Parietal lobe (tissue), 2 donors: ENCODE data around the gene MBD1. TPM values are rescaled to one million over a fixed set of nuclear protein-coding genes. Genes with fewer than 3 reads are reported as not detected.

ENCODE experiments used
- small RNA-seq: library from RNA; depleted of rRNA; stranded (forward); fragments of <200 nt; gene quantifications from one replicate; pipeline ENCODE3, GENCODE V24; 2014; ENCODE audit warnings: low replicate concordance
- total RNA-seq: library from RNA; depleted of rRNA; stranded (reverse); fragments of >200 nt; gene quantifications from one replicate; pipeline ENCODE4 v1.2.3, GENCODE V29; 2014

The MBD1 gene
- 96.7 TPM for total RNA-seq

DNA sequence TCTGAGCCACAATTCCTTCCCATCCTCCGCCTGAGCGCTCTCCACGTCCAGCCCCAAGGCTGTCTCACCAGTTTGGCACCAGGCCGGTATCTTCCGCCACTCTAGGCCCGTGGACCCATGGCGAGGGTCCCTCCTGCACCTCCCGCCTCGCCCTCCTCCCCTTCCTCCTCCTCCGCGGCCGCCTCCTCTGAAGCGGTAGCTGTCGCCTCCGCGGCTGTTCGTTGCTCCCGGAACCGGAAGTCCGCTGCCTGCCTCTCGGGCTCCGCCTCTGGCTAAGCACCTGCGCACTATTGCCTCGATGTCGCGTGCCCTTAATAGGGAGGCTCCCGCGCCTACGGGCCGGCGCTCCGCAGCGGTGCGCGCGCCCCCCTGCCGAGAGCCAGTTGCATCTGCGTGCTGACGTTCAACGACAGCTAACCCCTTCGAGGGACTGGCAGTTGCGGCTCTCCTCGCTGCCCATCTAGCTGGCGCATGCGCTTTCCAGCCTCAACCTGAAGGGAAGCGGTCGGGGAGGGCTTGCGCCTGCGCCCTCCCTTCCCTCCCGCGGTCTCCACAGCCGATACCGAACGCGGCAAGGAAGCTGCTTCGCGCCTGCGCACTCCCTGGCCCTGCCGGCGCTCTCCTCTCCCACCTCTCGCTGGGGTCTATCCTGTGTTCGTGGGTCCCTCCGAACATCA is at the start of gene MBD1:
Gene MBD1 (minus strand): TSS at position 229 of the 677 bp plus-strand sequence. CDS start 1,531 bp downstream, outside the sequence.

DNA sequence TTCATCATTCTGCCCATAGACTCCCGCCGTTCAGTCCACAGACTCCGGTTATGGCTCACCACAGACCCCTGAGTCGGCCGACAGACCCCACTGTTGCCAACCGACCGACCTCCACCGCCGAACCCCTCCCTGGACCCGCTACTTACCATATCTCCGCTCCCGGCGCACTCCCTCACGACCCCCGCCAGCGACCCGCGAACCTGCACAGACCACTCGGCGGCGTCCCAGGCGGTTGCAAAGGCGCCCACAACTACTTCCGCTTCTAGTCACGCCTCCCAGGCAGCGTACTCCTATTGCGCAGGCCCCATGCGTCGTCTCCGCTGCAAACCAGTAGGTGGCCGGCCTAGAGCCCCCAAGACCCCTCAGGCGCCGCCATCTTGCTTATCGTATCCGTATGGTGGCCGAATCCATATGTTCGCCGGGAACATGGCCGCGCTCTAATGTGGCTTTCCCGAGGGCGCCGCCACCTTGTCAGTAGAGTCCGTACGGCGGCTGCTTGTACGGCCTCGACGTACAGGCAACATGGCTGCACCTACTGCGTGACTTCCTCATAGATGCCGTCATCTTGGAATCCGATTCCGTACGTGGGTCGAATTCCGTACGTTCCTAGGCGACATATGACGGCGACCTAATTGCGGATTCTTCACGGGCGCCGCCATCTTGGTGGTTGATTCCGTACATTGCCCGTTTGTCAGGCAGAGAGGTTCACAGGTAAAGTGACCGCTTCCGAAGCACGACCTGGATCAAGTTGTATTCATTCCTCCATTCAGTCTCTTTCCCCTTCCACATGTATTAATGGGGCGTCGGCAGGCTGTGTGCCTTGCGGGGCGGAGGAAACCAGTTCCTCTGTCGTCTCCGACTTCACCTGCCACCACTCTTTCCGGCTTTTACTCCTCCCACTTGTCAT is 6.4 kb upstream of the MBD1 start, which contains the start of gene CXXC1:
Gene CXXC1 (minus strand): TSS at position 252 of the 907 bp plus-strand sequence. CDS start 103 bp downstream, at position 149.

DNA sequence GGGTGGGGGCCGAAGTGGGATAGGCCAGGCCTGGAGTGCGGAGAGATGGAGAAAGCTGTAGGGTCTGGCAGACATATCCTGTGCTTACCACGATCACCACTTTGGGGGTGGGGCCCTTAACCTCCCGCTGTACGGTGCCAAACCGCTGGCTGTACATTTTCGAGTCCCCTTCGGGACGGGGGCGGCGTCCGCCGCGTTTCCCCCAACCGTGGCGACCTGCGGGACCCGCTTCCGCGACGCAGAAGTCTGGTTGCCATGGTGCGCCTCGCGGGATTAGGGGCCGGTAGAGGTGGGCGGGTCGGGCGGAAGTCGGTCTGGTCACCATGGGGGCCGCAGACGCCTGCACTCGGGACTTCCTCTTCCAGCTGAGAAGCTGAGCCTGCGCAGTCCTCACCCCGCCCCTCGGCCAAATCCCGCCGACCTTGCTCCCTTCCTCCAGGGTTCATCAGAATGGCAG is 15.0 kb downstream of the MBD1 start, which contains the start of gene CFAP53:
Gene CFAP53 (minus strand): TSS at position 248 of the 457 bp plus-strand sequence. CDS start 91 bp downstream, at position 157.

Small RNAs within 50 kb of the gene (small RNA-seq; reads per million reads assigned to genes)
- gene RNA5SP458 = not detected

Other genes with a start within 250 kb of the MBD1 start
- gene MYO5B, start 86.4 kb downstream of the MBD1 start, total RNA-seq = 39.4 TPM
- gene CFAP53, start 15.0 kb downstream of the MBD1 start, total RNA-seq = 1.6 TPM
- gene CXXC1, start 6.2 kb upstream of the MBD1 start, total RNA-seq = 56.7 TPM
- gene SKA1, start 93.5 kb upstream of the MBD1 start, total RNA-seq = 1.9 TPM